Thyroid gland (tissue), 4 donors: ENCODE results near the gene NR6A1. TPM values are rescaled to one million over a fixed set of nuclear protein-coding genes. Genes with fewer than 3 reads are reported as not detected.

Experiments used
- DNase-seq, 2 donors: peaks; one replicate each; pipeline ENCODE4 v3.0.0-alpha.2; 2019
- H3K27ac ChIP-seq, 3 donors: fragments of 200-600 bp; sonication (generic); 1 replicate in 2 of 3; 2 replicates in 1 of 3; pipeline ENCODE4 v1.5.1; 2016 to 2019; ENCODE audit warnings: mild to moderate bottlenecking in 1 of 3, moderate library complexity in 1 of 3
- H3K27me3 ChIP-seq: fragments of 200-600 bp; sonication (generic); one replicate; pipeline ENCODE4 v1.5.1; 2019
- H3K36me3 ChIP-seq, 2 donors: fragments of 200-600 bp; sonication (generic); one replicate each; pipeline ENCODE4 v1.5.1; 2016 to 2019
- H3K4me1 ChIP-seq, 2 donors: fragments of 200-600 bp; sonication (generic); one replicate each; pipeline ENCODE4 v1.5.1; 2017 to 2019
- H3K4me3 ChIP-seq, 3 donors: fragments of 200-600 bp; sonication (generic); replicated peaks in 1 of 3; 1 replicate in 2 of 3; 2 replicates in 1 of 3; pipeline ENCODE4 v1.5.1; 2016; ENCODE audit warnings: mild to moderate bottlenecking in 1 of 3
- H3K9me3 ChIP-seq: fragments of 200-600 bp; sonication (generic); one replicate; pipeline ENCODE4 v1.5.1; 2017
- CTCF ChIP-seq, 6 experiments: fragments of 200-600 bp in 3 of 6; fragments of 450-650 bp in 3 of 6; sonication (generic) in 3 of 6; IDR thresholded peaks; one replicate each; pipeline ENCODE4 v1.5.1; 2016 to 2019; ENCODE audit warnings: antibody characterized with exemption in 6 of 6, mild to moderate bottlenecking in 2 of 6, inconsistent platforms in 1 of 6, moderate library complexity in 1 of 6
- POLR2A ChIP-seq, 2 donors: fragments of 450-650 bp; IDR thresholded peaks; one replicate each; pipeline ENCODE4 v1.6.1; 2017; ENCODE audit warnings: antibody characterized with exemption in 2 of 2, mild to moderate bottlenecking in 2 of 2, moderate library complexity in 1 of 2
- WGBS, 2 donors: methylation state at CpG; one replicate each; pipeline ENCODE4 v1.1.5; 2017; 5-methylcytosine and 5-hydroxymethylcytosine counted together
- intact Hi-C: fragments of 100-400 bp; cut with DNase I; formaldehyde crosslinking; loops from one replicate; pipeline ENCODE4 v1.15.1; 2023
- total RNA-seq, 4 donors: library from RNA; depleted of rRNA; stranded (reverse); fragments of >200 nt; gene quantifications; one replicate each; pipeline ENCODE4 v1.2.3, GENCODE V29; 2016

The NR6A1 gene
- total RNA-seq, 4 donors from 2014 or later: 15.3 to 25.0 (median 19.3) TPM

- no peak overlapping the region for H3K4me3 ChIP-seq
- H3K9me3 ChIP-seq: no peaks in the 10 kb centered on the region
- H3K36me3 ChIP-seq: no peaks in the 10 kb centered on the region
- peaks cover 25 to 40% of the 10 kb centered on the region in 2 donors for H3K4me1 ChIP-seq
- TF ChIP-seq CTCF (IDR thresholded peaks at IDR 0.05) (no peak), POLR2A (IDR thresholded peaks at IDR 0.05) (no peak)
- WGBS, 2 donors: 94 to 95% methylated on average over 5 of the region's 5 CpGs
- H3K27ac ChIP-seq: no peak overlapping the region
- H3K27me3 ChIP-seq: no peaks in the 10 kb centered on the region
- intact Hi-C loops: no loop called here
- no peak for DNase-seq
Observed at GRCh38 chr9:124699575-124699974, 71.5 kb downstream of the NR6A1 start.

GRCh38 chr9:124698265-124698664 lies 72.8 kb downstream of the NR6A1 start:
- Histone ChIP-seq H3K4me3 (no peak overlapping the region), H3K36me3 (no peaks in the 10 kb centered on the region), H3K27me3 (no peaks in the 10 kb centered on the region), H3K9me3 (no peaks in the 10 kb centered on the region), H3K4me1 (peaks cover 34 to 53% of the 10 kb centered on the region in 2 donors), H3K27ac (peak overlapping the region; percentile 73 to 91 (median 89))
- TF ChIP-seq POLR2A (IDR thresholded peaks at IDR 0.05) (no peak), CTCF (IDR thresholded peaks at IDR 0.05) (no peak)
- intact Hi-C loops: no loop called here
- WGBS, 2 donors: 51 to 59% methylated on average over 6 of the region's 6 CpGs
- DNase-seq: no peak

GRCh38 chr9:124697326-124698200 lies 73.5 kb downstream of the NR6A1 start:
- no peaks in the 10 kb centered on the region for H3K36me3 ChIP-seq
- 60 to 61% methylated on average over 5 of the region's 5 CpGs for WGBS, 2 donors
- DNase-seq: peak; percentile 47 to 60
- TF ChIP-seq POLR2A (IDR thresholded peaks at IDR 0.05) (no peak), CTCF (IDR thresholded peaks at IDR 0.05) (no peak)
- peak overlapping the region; percentile 73 to 91 (median 89) for H3K27ac ChIP-seq
- peaks cover 37 to 60% of the 10 kb centered on the region in 2 donors for H3K4me1 ChIP-seq
- no peak overlapping the region for H3K4me3 ChIP-seq
- no peaks in the 10 kb centered on the region for H3K9me3 ChIP-seq
- no peaks in the 10 kb centered on the region for H3K27me3 ChIP-seq
- intact Hi-C loops: no loop called here

- no peaks in the 10 kb centered on the region for H3K27me3 ChIP-seq
- no peaks in the 10 kb centered on the region for H3K9me3 ChIP-seq
- H3K27ac ChIP-seq: peak overlapping the region; percentile 73 to 91 (median 89)
- H3K36me3 ChIP-seq: no peaks in the 10 kb centered on the region
- intact Hi-C loops: no loop called here
- no peak for TF ChIP-seq CTCF (IDR thresholded peaks at IDR 0.05)
- H3K4me3 ChIP-seq: no peak overlapping the region
- WGBS, 2 donors: 66 to 76% methylated on average over 3 of the region's 3 CpGs
- peaks cover 37 to 60% of the 10 kb centered on the region in 2 donors for H3K4me1 ChIP-seq
- DNase-seq: no peak
Observed at GRCh38 chr9:124696101-124696500, 75.0 kb downstream of the NR6A1 start.

- no peaks in the 10 kb centered on the region for H3K9me3 ChIP-seq
- H3K36me3 ChIP-seq: no peaks in the 10 kb centered on the region
- H3K4me1 ChIP-seq: peaks cover 40 to 60% of the 10 kb centered on the region in 2 donors
- DNase-seq: peak; percentile 94
- peak overlapping the region; percentile 73 to 91 (median 89) for H3K27ac ChIP-seq
- no peak overlapping the region for H3K4me3 ChIP-seq
- intact Hi-C loops: no loop called here
- H3K27me3 ChIP-seq: no peaks in the 10 kb centered on the region
- TF ChIP-seq POLR2A (IDR thresholded peaks at IDR 0.05): no peak
- TF ChIP-seq CTCF (IDR thresholded peaks at IDR 0.05): no peak
- WGBS, 2 donors: 48 to 53% methylated on average over 16 of the region's 16 CpGs
Observed at GRCh38 chr9:124695280-124695890, 75.7 kb downstream of the NR6A1 start.
